SK-N-SH (cell line): ENCODE measurements around the gene SLC7A5. TPM values are rescaled to one million over a fixed set of nuclear protein-coding genes. Genes with fewer than 3 reads are reported as not detected.

ENCODE experiments used
- CTCF ChIA-PET: fragments of 300-600, 350-600 bp; formaldehyde crosslinking; extraction: SDS; loops from one replicate; lab custom pipeline; 2021; lab: Yijun Ruan, JAX
- POLR2A ChIA-PET: fragments of 350-600 bp; sonication (Branson Sonifier 250); formaldehyde crosslinking; extraction: SDS; loops from one replicate; lab custom pipeline; 2020; ENCODE audit warnings: antibody characterized with exemption, inconsistent platforms; lab: Yijun Ruan, JAX
- DNase-seq: peaks from one replicate; pipeline ENCODE4 v3.0.0; 2012
- H2AFZ ChIP-seq: fragments of 200-600 bp; sonication (generic); 2 replicates; pipeline ENCODE4 v1.8.1; 2016; ENCODE audit warnings: antibody characterized with exemption, mild to moderate bottlenecking, low read depth
- H3F3A ChIP-seq: fragments of 200-600 bp; sonication (generic); replicated peaks from 2 replicates; pipeline ENCODE3; 2016; ENCODE audit warnings: antibody characterized with exemption, mild to moderate bottlenecking; ENCODE audit not compliant: insufficient read depth
- H3K27ac ChIP-seq, 2 experiments: fragments of 200-500 bp in 1 of 2; fragments of 200-600 bp in 1 of 2; sonication (Bioruptor generic) in 1 of 2; sonication (generic), shearing (Covaris generic) in 1 of 2; 2 replicates each; pipeline versions ENCODE4 v1.5.1 to v1.6.1; 2014 to 2016; ENCODE audit warnings: low read depth in 2 of 2, inconsistent platforms in 1 of 2, low read length in 1 of 2, mild to moderate bottlenecking in 1 of 2, mixed read lengths in 1 of 2
- H3K27me3 ChIP-seq: fragments of 200-600 bp; sonication (generic), shearing (Covaris generic); 2 replicates; pipeline ENCODE4 v1.6.1; 2016; ENCODE audit warnings: mixed run types; ENCODE audit not compliant: insufficient read depth
- H3K36me3 ChIP-seq, 2 experiments: fragments of 200-500 bp in 1 of 2; fragments of 200-600 bp in 1 of 2; sonication (Bioruptor generic) in 1 of 2; sonication (generic) in 1 of 2; replicated peaks in 1 of 2; 2 replicates each; pipeline versions ENCODE3 to v1.5.1; 2014 to 2016; ENCODE audit warnings: low read length in 1 of 2, mild to moderate bottlenecking in 1 of 2; ENCODE audit not compliant: insufficient read depth in 2 of 2, control insufficient read depth in 1 of 2
- H3K4me1 ChIP-seq, 2 experiments: fragments of 200-500 bp in 1 of 2; fragments of 200-600 bp in 1 of 2; sonication (Bioruptor generic) in 1 of 2; sonication (generic), shearing (Covaris generic) in 1 of 2; 2 replicates each; pipeline versions ENCODE4 v1.5.1 to v1.6.1; 2014 to 2016; ENCODE audit warnings: low read depth in 1 of 2, low read length in 1 of 2, mixed run types in 1 of 2; ENCODE audit not compliant: insufficient read depth in 2 of 2, control insufficient read depth in 1 of 2
- H3K4me2 ChIP-seq: fragments of 200-600 bp; sonication (generic), shearing (Covaris generic); 2 replicates; pipeline ENCODE4 v1.6.1; 2017; ENCODE audit warnings: mixed run types
- H3K4me3 ChIP-seq, 2 experiments: fragments of 200-500 bp in 1 of 2; fragments of 200-600 bp in 1 of 2; sonication (Bioruptor generic) in 1 of 2; sonication (generic), shearing (Covaris generic) in 1 of 2; 2 replicates each; pipeline versions ENCODE4 v1.5.1 to v1.8.1; 2014 to 2016; ENCODE audit warnings: low read depth in 2 of 2, inconsistent platforms in 1 of 2, low read length in 1 of 2, mild to moderate bottlenecking in 1 of 2, mixed read lengths in 1 of 2, moderate library complexity in 1 of 2
- H3K79me2 ChIP-seq: fragments of 200-600 bp; sonication (generic); 2 replicates; pipeline ENCODE4 v1.8.1; 2017; ENCODE audit warnings: mild to moderate bottlenecking; ENCODE audit not compliant: insufficient read depth
- H3K9ac ChIP-seq: fragments of 200-600 bp; sonication (generic); 2 replicates; pipeline ENCODE4 v1.6.1; 2017; ENCODE audit warnings: mixed run types
- H3K9me2 ChIP-seq: fragments of 200-600 bp; sonication (generic); 2 replicates; pipeline ENCODE4 v1.6.1; 2017; ENCODE audit warnings: mixed run types
- H3K9me3 ChIP-seq: fragments of 200-600 bp; sonication (generic); 2 replicates; pipeline ENCODE4 v1.6.1; 2017; ENCODE audit warnings: mixed run types, mild to moderate bottlenecking, moderate library complexity
- H4K20me1 ChIP-seq: fragments of 200-600 bp; sonication (generic); 2 replicates; pipeline ENCODE4 v1.6.1; 2017; ENCODE audit warnings: mild to moderate bottlenecking, mixed run types; ENCODE audit not compliant: insufficient read depth
- CHD2 ChIP-seq: fragments of 150-350 bp; IDR thresholded peaks from 2 replicates; pipeline ENCODE4 v1.6.1; 2018; ENCODE audit warnings: low read length; ENCODE audit not compliant: partially characterized antibody
- EP300 ChIP-seq, 2 experiments: IDR thresholded peaks; 2 replicates each; pipeline versions ENCODE4 v1.4.0 to v1.6.1; 2012; ENCODE audit warnings: borderline replicate concordance in 1 of 2, low read depth in 1 of 2, low read length in 1 of 2
- EZH2phosphoT487 ChIP-seq: fragments of 200-600 bp; sonication (generic); IDR thresholded peaks from 2 replicates; pipeline ENCODE4 v1.6.1; 2017; ENCODE audit warnings: low read depth, mixed run types, mild to moderate bottlenecking, antibody characterized with exemption, moderate library complexity, borderline replicate concordance
- FOSL2 ChIP-seq: IDR thresholded peaks from 2 replicates; pipeline ENCODE4 v1.4.0; 2012; ENCODE audit warnings: low read depth, mild to moderate bottlenecking, moderate library complexity, borderline replicate concordance
- FOXJ3 ChIP-seq: sonication (generic); formaldehyde crosslinking; IDR thresholded peaks from 2 replicates; pipeline ENCODE4 v1.5.1; 2020; ENCODE audit warnings: mild to moderate bottlenecking, missing genetic modification reagents
- GABPA ChIP-seq: IDR thresholded peaks from 2 replicates; pipeline ENCODE4 v1.4.0; 2012; ENCODE audit warnings: low read depth, mild to moderate bottlenecking
- IRF3 ChIP-seq: fragments of 150-350 bp; IDR thresholded peaks from 2 replicates; pipeline ENCODE4 v1.6.1; 2016; ENCODE audit warnings: mild to moderate bottlenecking, low read depth, low read length
- MAX ChIP-seq: IDR thresholded peaks from 2 replicates; pipeline ENCODE4 v1.4.0; 2012; ENCODE audit warnings: low read depth
- MEF2A ChIP-seq: IDR thresholded peaks from 2 replicates; pipeline ENCODE4 v1.4.0; 2012; ENCODE audit warnings: low read depth, borderline replicate concordance
- MXI1 ChIP-seq: IDR thresholded peaks from 2 replicates; pipeline ENCODE4 v1.6.1; 2012; ENCODE audit warnings: mild to moderate bottlenecking, low read depth, low read length, improper control_type of control experiment
- POLR2AphosphoS5 ChIP-seq: IDR thresholded peaks from 2 replicates; pipeline ENCODE4 v1.6.1; 2012; ENCODE audit warnings: low read depth, low read length
- RCOR1 ChIP-seq: fragments of 150-350 bp; IDR thresholded peaks from 2 replicates; pipeline ENCODE4 v1.6.1; 2017; ENCODE audit warnings: antibody characterized with exemption, low read length
- SIN3A ChIP-seq: IDR thresholded peaks from 2 replicates; pipeline ENCODE4 v1.6.1; 2012; ENCODE audit warnings: low read depth, mild to moderate bottlenecking, low read length, moderate library complexity, borderline replicate concordance
- SMC3 ChIP-seq: IDR thresholded peaks from 2 replicates; pipeline ENCODE4 v1.6.1; 2012; ENCODE audit warnings: low read depth, low read length, improper control_type of control experiment
- TAF1 ChIP-seq: IDR thresholded peaks from 2 replicates; pipeline ENCODE4 v1.6.1; 2012; ENCODE audit warnings: low read depth, mild to moderate bottlenecking, low read length, moderate library complexity, borderline replicate concordance
- TCF12 ChIP-seq: IDR thresholded peaks from 2 replicates; pipeline ENCODE4 v1.4.0; 2012
- TEAD4 ChIP-seq: IDR thresholded peaks from 2 replicates; pipeline ENCODE4 v1.4.0; 2012; ENCODE audit warnings: mild to moderate bottlenecking, borderline replicate concordance; ENCODE audit not compliant: insufficient read depth
- YY1 ChIP-seq: IDR thresholded peaks from 2 replicates; pipeline ENCODE4 v1.4.0; 2012; ENCODE audit warnings: low read depth, mild to moderate bottlenecking
- WGBS: methylation state at CpG from one replicate; pipeline ENCODE4 v1.1.6; 2017; ENCODE audit warnings: low lambda C conversion rate; 5-methylcytosine and 5-hydroxymethylcytosine counted together
- polyA plus RNA-seq, 3 experiments: library from polyadenylated mRNA; depleted of rRNA; stranded (reverse); fragments of >200 nt; gene quantifications; 2 replicates each; pipeline ENCODE4 v1.2.3, GENCODE V29; 2012
- TF ChIP-seq, protein P1 (sequence below): fragments of 200-600 bp; sonication (generic); IDR thresholded peaks from 2 replicates; pipeline ENCODE4 v1.6.1; 2017; ENCODE audit warnings: antibody characterized with exemption, mild to moderate bottlenecking, moderate library complexity

Gene SLC7A5
- polyA plus RNA-seq, 1 of the 3 experiments (the other 2 are of a cell fraction): 15.1 TPM

- Histone ChIP-seq H3K79me2 (no peaks in the 10 kb centered on the region), H3K27me3 (no peaks in the 10 kb centered on the region), H3K9me2 (no peaks in the 10 kb centered on the region), H3K4me1 (peaks cover 0 to 14% of the 10 kb centered on the region in 2 experiments; a peak in 1 of 4 replicates), H3K9me3 (no peaks in the 10 kb centered on the region), H3F3A (no peaks in the 10 kb centered on the region), H3K27ac (no peak overlapping the region), H3K36me3 (peaks cover 3 to 36% of the 10 kb centered on the region in 2 experiments), H3K4me3 (no peak overlapping the region), H3K4me2 (no peak overlapping the region), H4K20me1 (no peaks in the 10 kb centered on the region), H3K9ac (no peak overlapping the region), H2AFZ (no peak overlapping the region)
- ChIA-PET POLR2A (interaction anchor here (0.9 kb wide), 1 partner anchor 8 kb away, joined by 3 read pairs; no protein-coding TSS in a partner anchor), CTCF (interaction anchor here (0.9 to 3.2 kb wide), 2 partner anchors 16 to 19 kb away, joined by 3 to 16 read pairs; no protein-coding TSS in a partner anchor)
- WGBS: 72% methylated on average over 18 of the region's 37 CpGs
- no peak for DNase-seq
- TF ChIP-seq MXI1: no peak
- no peak for TF ChIP-seq TEAD4
- no peak for TF ChIP-seq POLR2AphosphoS5
- no peak for TF ChIP-seq SMC3
- TF ChIP-seq, protein P1, sequence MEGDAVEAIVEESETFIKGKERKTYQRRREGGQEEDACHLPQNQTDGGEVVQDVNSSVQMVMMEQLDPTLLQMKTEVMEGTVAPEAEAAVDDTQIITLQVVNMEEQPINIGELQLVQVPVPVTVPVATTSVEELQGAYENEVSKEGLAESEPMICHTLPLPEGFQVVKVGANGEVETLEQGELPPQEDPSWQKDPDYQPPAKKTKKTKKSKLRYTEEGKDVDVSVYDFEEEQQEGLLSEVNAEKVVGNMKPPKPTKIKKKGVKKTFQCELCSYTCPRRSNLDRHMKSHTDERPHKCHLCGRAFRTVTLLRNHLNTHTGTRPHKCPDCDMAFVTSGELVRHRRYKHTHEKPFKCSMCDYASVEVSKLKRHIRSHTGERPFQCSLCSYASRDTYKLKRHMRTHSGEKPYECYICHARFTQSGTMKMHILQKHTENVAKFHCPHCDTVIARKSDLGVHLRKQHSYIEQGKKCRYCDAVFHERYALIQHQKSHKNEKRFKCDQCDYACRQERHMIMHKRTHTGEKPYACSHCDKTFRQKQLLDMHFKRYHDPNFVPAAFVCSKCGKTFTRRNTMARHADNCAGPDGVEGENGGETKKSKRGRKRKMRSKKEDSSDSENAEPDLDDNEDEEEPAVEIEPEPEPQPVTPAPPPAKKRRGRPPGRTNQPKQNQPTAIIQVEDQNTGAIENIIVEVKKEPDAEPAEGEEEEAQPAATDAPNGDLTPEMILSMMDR: no peak
- TF ChIP-seq EP300 (IDR thresholded peaks at IDR 0.05; ENCODE audit: borderline replicate concordance in 1 of 2, low read depth in 1 of 2, low read length in 1 of 2): no peak
- no peak for TF ChIP-seq TCF12
- TF ChIP-seq GABPA: no peak
- no peak for TF ChIP-seq MAX
- no peak for TF ChIP-seq EZH2phosphoT487
- TF ChIP-seq FOXJ3 (CRISPR knock-in tag): no peak
- TF ChIP-seq FOSL2: no peak
These were observed 38.5 kb downstream of the SLC7A5 start for GRCh38 chr16:87830673-87831420.

DNA sequence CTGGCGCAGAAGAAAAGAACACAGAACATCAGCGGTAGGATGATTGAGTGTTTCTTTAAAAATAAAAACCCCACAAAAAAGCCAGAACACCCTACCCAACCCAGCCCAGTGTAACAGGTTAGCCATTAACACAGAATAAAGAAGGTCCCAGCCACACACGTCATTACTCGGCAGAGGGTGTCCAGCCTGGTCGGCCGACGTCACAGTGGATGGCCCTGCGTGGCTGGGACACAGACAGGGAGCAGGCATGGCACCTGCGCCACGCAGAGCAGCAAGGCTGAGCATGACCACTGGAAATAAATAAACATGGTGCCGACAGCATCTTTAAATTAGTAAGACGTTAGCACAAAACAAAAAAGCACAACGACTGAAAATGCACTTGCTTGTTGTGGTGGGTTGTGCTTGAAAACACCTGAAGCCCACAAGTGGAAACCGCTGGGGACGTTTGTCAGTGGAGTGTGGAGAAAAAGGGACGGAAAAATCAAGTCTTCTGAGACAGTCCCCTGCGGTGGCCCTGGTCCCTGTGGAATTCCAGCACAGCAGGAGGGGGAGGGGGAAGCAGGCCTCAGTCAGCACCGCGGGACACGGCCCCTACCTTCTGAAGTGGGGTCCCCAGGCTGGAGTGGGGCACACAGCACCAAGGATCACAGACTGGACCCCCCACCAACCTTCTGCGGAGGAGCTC, 39.2 kb downstream of the SLC7A5 start:
- Histone ChIP-seq H4K20me1 (no peaks in the 10 kb centered on the region), H3K4me3 (no peak overlapping the region), H3K4me1 (peaks cover 0 to 12% of the 10 kb centered on the region in 2 experiments; a peak in 1 of 4 replicates), H3K27me3 (no peaks in the 10 kb centered on the region), H3K9me2 (no peaks in the 10 kb centered on the region), H3K4me2 (no peak overlapping the region), H3K27ac (no peak overlapping the region), H3F3A (no peaks in the 10 kb centered on the region), H3K9me3 (no peaks in the 10 kb centered on the region), H3K9ac (no peak overlapping the region), H2AFZ (no peak overlapping the region), H3K79me2 (no peaks in the 10 kb centered on the region), H3K36me3 (peaks cover 3 to 35% of the 10 kb centered on the region in 2 experiments)
- CTCF ChIA-PET: interaction anchor here (3.2 kb wide), 1 partner anchor 20 kb away, joined by 16 read pairs; no protein-coding TSS in a partner anchor
- POLR2A ChIA-PET: interaction anchor here (0.9 kb wide), 1 partner anchor 9 kb away, joined by 3 read pairs; no protein-coding TSS in a partner anchor
- WGBS: 80% methylated on average over 17 of the region's 21 CpGs
- DNase-seq: no peak
- TF ChIP-seq SIN3A (no peak), TAF1 (no peak), IRF3 (no peak), EZH2phosphoT487 (no peak), CHD2 (no peak), YY1 (no peak), TCF12 (no peak), MEF2A (no peak), FOSL2 (no peak), RCOR1 (no peak)
